Spleen (tissue), 7 donors: ENCODE measurements around the gene CDC42EP5.

Experiments used
- CTCF ChIP-seq, 11 experiments: fragments of 200-600 bp in 7 of 11; fragments of 450-650 bp in 4 of 11; sonication (generic) in 4 of 11; IDR thresholded peaks in 8 of 11; conservative IDR thresholded peaks in 3 of 11; 1 replicate in 7 of 11; 2 replicates in 4 of 11; pipeline versions ENCODE4 v1.4.0 to v1.8.0; 2016 to 2021; ENCODE audit warnings: antibody characterized with exemption in 11 of 11, inconsistent platforms in 4 of 11, mild to moderate bottlenecking in 1 of 11
- POLR2A ChIP-seq, 3 donors: fragments of 450-650 bp; IDR thresholded peaks; one replicate each; pipeline ENCODE4 v1.5.1; 2017; ENCODE audit warnings: antibody characterized with exemption in 3 of 3, mild to moderate bottlenecking in 1 of 3
- POLR2AphosphoS5 ChIP-seq, 3 donors: sonication (generic); formaldehyde crosslinking; IDR thresholded peaks; one replicate each; pipeline ENCODE4 v1.5.1; 2017; ENCODE audit warnings: antibody characterized with exemption in 3 of 3
- donor health status: DM: no; HTN: no; CAD: no; lungs with moderate emphysema.
- donor health status: DM: no; HTN: no; CAD: no.
- donor health status: DM: no; HTN: no; CAD: no.

- TF ChIP-seq POLR2AphosphoS5 (IDR thresholded peaks at IDR 0.05) = peak in 2 of 3 donors; percentile 19 to 26
- no peak for TF ChIP-seq POLR2A (IDR thresholded peaks at IDR 0.05)
- TF ChIP-seq CTCF (IDR thresholded peaks at IDR 0.05 in 8 of 11, conservative IDR thresholded peaks at IDR 0.05 in 3 of 11) = no peak
These were observed 18.1 kb downstream of the CDC42EP5 start for GRCh38 chr19:54454781-54455675.
